Calu3 (cell line): ENCODE data around the gene IL6ST. TPM values are rescaled to one million over a fixed set of nuclear protein-coding genes. Genes with fewer than 3 reads are reported as not detected.

Experiments used
- BruUV-seq: library from RNA; stranded (reverse); fragments of 400-500 nt; replicated peaks from 2 replicates; lab custom pipeline; 2021; lab: Mats Ljungman, UMichigan
- CTCF ChIA-PET: fragments of 300-600 bp; sonication (Branson Sonifier 250); formaldehyde crosslinking; loops from one replicate; lab custom pipeline; 2022; ENCODE audit warnings: antibody characterized with exemption; lab: Charles Lee
- DNase-seq: peaks from one replicate; pipeline ENCODE4 v3.0.0; 2022
- H3K27ac Mint-ChIP-seq: one replicate; pipeline ENCODE4 v1.8.0; 2022; ENCODE audit warnings: mixed read lengths; ENCODE audit not compliant: unreplicated experiment
- H3K27me3 Mint-ChIP-seq: one replicate; pipeline ENCODE4 v1.8.0; 2022; ENCODE audit warnings: mixed read lengths; ENCODE audit not compliant: unreplicated experiment
- H3K36me3 Mint-ChIP-seq: one replicate; pipeline ENCODE4 v1.8.0; 2022; ENCODE audit warnings: mild to moderate bottlenecking, moderate library complexity, mixed read lengths; ENCODE audit not compliant: insufficient read depth, unreplicated experiment
- H3K4me1 Mint-ChIP-seq: one replicate; pipeline ENCODE4 v1.8.0; 2022; ENCODE audit warnings: mild to moderate bottlenecking, low read depth, mixed read lengths; ENCODE audit not compliant: unreplicated experiment
- H3K4me3 Mint-ChIP-seq: one replicate; pipeline ENCODE4 v1.8.0; 2022; ENCODE audit warnings: mild to moderate bottlenecking, low read depth, moderate library complexity, mixed read lengths; ENCODE audit not compliant: unreplicated experiment
- H3K9me3 Mint-ChIP-seq: one replicate; pipeline ENCODE4 v1.8.0; 2022; ENCODE audit warnings: low read depth, mixed read lengths; ENCODE audit not compliant: unreplicated experiment
- intact Hi-C: fragments of 100-400 bp; cut with micrococcal nuclease; formaldehyde crosslinking; loops from one replicate; pipeline ENCODE4 v1.10.0; 2022; ENCODE audit not compliant: unreplicated experiment
- total RNA-seq: library from RNA; stranded (reverse); gene quantifications from 2 replicates; pipeline ENCODE4 v1.2.3, GENCODE V29; 2022
- TF ChIP-seq, protein P1 (sequence below): fragments of 200-600 bp; IDR thresholded peaks from one replicate; pipeline ENCODE4 v1.8.0; 2022; ENCODE audit warnings: antibody characterized with exemption; ENCODE audit not compliant: unreplicated experiment

The IL6ST gene
- total RNA-seq, 1 experiment from 2014 or later, result 100 TPM

DNA sequence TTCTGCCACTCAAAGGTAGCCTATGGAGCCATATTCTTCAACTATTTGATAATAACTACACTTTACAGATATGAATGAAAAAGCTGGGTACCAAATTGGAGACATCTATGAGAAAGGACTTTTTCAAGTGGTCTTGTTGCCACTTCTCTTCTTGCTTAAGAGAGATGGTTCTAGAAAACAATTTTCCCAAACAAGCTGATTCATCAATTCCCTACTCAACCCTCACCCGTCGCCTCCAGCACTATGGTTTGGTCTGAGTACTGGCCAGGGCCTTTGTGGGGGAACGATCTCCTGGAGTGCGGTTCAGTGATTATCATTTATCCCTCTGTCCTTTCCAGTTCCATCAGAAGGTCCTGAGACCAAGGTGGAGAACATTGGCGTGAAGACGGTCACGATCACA is 86.8 kb downstream of the IL6ST start:
- TF ChIP-seq, protein P1, sequence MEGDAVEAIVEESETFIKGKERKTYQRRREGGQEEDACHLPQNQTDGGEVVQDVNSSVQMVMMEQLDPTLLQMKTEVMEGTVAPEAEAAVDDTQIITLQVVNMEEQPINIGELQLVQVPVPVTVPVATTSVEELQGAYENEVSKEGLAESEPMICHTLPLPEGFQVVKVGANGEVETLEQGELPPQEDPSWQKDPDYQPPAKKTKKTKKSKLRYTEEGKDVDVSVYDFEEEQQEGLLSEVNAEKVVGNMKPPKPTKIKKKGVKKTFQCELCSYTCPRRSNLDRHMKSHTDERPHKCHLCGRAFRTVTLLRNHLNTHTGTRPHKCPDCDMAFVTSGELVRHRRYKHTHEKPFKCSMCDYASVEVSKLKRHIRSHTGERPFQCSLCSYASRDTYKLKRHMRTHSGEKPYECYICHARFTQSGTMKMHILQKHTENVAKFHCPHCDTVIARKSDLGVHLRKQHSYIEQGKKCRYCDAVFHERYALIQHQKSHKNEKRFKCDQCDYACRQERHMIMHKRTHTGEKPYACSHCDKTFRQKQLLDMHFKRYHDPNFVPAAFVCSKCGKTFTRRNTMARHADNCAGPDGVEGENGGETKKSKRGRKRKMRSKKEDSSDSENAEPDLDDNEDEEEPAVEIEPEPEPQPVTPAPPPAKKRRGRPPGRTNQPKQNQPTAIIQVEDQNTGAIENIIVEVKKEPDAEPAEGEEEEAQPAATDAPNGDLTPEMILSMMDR, result no peak
- peaks cover 7% of the 10 kb centered on the region for H3K36me3 Mint-ChIP-seq
- CTCF ChIA-PET, result interaction anchor here (0.6 kb wide), 1 partner anchor 164 kb away, joined by 4 read pairs; no protein-coding TSS in a partner anchor
- H3K27me3 Mint-ChIP-seq, result no peaks in the 10 kb centered on the region
- no peaks in the 10 kb centered on the region for H3K9me3 Mint-ChIP-seq
- no peak for DNase-seq
- intact Hi-C loops, result no loop called here
- no peak overlapping the region for H3K27ac Mint-ChIP-seq
- no TSS peak for BruUV-seq
- no peak overlapping the region for H3K4me3 Mint-ChIP-seq
- peaks cover 24% of the 10 kb centered on the region for H3K4me1 Mint-ChIP-seq

DNA sequence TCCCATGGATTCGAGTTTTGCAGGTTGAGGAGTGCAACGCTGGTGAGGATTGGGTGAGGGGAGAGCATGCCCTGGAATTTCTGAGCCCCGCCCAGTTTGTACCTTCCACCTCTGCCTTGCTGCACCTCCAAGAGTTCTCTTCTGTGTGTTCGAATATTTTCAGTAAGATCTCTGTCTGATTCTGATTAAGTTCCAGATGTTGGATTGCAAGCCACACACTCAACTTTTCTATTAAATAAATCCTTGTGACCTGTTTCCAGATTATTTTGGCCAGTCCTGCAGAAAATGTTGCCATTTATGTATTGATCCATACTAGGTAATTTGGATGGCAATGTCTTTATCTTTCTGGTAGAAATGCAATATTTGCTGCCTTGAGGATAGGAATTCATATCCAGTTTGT is 89.5 kb downstream of the IL6ST start:
- Mint-ChIP-seq H3K27ac (no peak overlapping the region), H3K27me3 (no peaks in the 10 kb centered on the region), H3K4me3 (no peak overlapping the region), H3K9me3 (no peaks in the 10 kb centered on the region), H3K36me3 (peaks cover 8% of the 10 kb centered on the region), H3K4me1 (peaks cover 17% of the 10 kb centered on the region)
- no TSS peak for BruUV-seq
- TF ChIP-seq, protein P1, result no peak
- intact Hi-C loops, result no loop called here
- DNase-seq, result no peak
- CTCF ChIA-PET, result interaction anchor here (0.7 kb wide), 1 partner anchor 44 kb away, joined by 3 read pairs; no protein-coding TSS in a partner anchor

DNA sequence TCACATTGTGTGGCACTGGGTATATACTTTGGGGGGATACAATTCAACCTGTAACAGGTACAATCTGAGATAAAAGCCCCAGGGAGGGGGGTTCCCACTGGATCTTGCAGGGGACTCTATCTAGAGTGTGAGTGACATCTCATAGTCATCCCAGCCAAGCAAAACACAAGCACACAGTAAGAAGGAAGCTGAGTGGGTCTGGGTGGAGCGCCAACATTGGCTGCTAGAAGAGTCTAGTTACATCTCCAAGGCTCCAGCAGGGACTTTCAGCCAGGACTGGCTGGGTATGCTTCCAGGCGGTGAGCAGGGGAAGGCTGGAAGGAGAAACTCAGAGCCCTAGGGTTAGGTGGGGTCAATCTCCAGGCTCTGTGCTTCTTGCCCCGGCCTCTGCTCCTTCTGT is 90.6 kb downstream of the IL6ST start:
- peaks cover 17% of the 10 kb centered on the region for H3K4me1 Mint-ChIP-seq
- intact Hi-C loops, result no loop called here
- H3K36me3 Mint-ChIP-seq, result peaks cover 8% of the 10 kb centered on the region
- no peaks in the 10 kb centered on the region for H3K9me3 Mint-ChIP-seq
- H3K4me3 Mint-ChIP-seq, result no peak overlapping the region
- TF ChIP-seq, protein P1, result no peak
- DNase-seq, result no peak
- H3K27me3 Mint-ChIP-seq, result no peaks in the 10 kb centered on the region
- no TSS peak for BruUV-seq
- CTCF ChIA-PET, result no interaction called here
- H3K27ac Mint-ChIP-seq, result peak overlapping the region; percentile 80

DNA sequence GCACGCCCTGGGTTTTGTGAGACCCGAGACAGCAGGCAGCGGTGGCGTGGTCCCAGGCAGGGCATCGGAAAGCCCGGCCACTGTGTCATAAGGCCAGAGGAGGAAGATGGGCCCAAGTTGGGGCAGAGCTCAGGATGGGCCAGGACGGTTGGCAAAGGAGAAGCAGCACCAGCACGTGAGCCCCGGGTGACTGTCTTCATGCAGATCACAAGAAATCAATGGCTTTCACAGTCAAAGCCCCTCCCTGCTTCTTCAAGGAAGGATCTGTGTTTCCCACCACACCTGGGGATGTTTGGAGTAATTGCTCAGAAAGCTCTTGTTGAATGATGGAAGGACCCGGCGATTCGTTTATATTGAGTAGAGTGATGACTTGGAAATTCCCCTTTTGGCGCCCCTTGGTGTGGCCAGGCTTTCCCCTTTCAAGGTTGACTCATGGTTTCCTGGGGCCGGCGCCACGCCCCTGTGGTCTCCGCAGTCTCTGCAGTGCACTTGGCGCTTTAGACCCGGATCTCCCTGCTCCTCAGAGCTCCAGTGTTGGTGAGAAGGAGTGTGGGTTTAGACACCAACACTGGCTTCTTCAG is 91.6 kb downstream of the IL6ST start:
- Mint-ChIP-seq H3K36me3 (peaks cover 8% of the 10 kb centered on the region), H3K27me3 (no peaks in the 10 kb centered on the region), H3K4me1 (peaks cover 17% of the 10 kb centered on the region), H3K4me3 (peak overlapping the region; percentile 19), H3K27ac (peak overlapping the region; percentile 80), H3K9me3 (no peaks in the 10 kb centered on the region)
- intact Hi-C loops, result no loop called here
- TF ChIP-seq, protein P1, result no peak
- CTCF ChIA-PET, result no interaction called here
- no TSS peak for BruUV-seq
- peak; percentile 75 for DNase-seq
